ENCODE data around the gene DDA1. TPM values are rescaled to one million over a fixed set of nuclear protein-coding genes. Genes with fewer than 3 reads are reported as not detected.

The DDA1 gene
- total RNA-seq, result 18.3 and 33.2 TPM in 2 replicates

DNA sequence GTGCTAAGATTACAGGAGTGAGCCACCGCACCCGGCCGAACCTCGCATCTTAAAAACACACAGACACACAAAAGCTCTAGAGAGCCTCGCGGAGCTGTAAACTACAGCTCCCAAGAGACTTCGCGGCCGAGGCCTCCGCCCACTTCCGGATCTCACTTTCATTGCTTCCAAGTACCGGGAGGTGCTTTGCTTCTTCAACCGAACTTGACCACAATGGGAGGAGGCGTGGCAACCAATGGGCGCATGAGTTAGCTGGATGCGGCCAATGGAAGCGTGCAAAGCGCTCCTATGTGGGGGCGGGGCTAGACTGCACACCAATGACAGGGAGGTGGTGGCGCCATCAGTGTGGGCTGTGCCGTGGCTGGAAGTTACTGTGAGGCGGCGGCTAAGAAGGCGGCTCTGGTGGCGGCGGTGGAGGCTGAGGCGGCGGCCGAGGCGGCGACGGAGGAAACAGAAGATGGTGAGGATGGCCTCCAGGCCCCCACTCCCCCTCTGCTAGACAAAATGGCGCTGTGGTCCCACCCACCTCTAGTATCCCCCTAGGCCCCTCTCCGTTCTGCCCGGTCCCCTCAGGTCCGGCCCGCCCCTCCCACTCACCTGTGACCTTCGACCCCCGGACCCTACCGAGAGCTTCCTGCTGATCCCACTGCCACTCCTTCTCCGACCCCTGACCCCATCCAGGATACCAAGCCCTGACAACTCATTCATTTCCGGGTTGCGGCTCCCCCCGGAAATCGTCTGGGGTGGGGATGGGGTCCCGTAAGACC is at the start of gene DDA1:
DDA1 (plus strand) TSS at position 366 of the 767 bp plus-strand sequence; CDS start at position 458, 92 bp downstream.

GRCh38 chr19:17264641-17264979 is 44.8 kb upstream of the DDA1 start, which contains the start of gene USHBP1:
Gene USHBP1 (minus strand): TSS chr19:17264745. CDS start chr19:17264299, 446 bp downstream.

DNA sequence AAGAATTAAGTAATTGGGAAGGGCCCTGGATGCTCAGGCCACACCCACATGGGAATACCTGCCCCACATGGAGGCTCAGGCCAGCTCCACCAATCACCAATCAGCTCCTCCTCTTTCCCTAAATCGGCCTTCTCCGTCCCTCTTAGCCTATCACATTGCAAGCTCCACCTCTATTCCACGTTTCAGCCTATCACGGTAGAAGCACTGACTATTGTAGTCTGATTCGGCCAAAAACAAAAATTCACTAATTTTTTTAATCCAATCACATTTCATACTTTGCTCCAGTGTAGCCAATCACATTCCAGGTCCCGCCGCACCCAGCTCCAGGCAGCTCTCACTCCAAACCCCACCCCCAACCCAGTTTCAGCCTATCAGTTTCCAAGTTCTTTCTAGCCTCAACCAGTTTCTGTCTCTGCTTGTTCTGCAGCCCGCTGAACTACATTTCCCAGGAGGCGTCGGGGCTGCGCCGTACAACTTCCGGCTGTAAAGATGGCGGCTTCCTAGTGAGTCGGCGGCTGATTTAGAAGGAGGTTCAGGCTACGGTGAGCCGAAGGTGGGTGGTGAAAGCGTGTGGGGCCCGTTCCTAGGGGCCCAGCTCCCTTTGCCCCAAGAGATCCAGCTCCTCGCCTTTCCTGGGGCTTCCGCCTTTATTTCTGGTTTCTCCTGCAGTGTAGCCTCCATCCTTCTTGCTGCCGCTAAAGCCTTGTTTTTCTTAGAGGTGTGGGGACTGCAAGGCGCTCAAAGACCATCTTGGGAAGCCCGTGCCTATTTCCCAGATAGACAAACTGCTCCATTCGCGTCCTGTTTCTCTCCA is 42.2 kb upstream of the DDA1 start, which contains the start of gene BABAM1:
BABAM1 (plus strand) TSS at position 469 of the 814 bp plus-strand sequence. CDS start 1,364 bp downstream, outside the sequence.

GRCh38 chr19:17281391-17282304 is 27.7 kb upstream of the DDA1 start, which contains the start of gene ANKLE1:
Gene ANKLE1 (plus strand): TSS chr19:17281901. CDS start chr19:17281921, 20 bp downstream.

DNA sequence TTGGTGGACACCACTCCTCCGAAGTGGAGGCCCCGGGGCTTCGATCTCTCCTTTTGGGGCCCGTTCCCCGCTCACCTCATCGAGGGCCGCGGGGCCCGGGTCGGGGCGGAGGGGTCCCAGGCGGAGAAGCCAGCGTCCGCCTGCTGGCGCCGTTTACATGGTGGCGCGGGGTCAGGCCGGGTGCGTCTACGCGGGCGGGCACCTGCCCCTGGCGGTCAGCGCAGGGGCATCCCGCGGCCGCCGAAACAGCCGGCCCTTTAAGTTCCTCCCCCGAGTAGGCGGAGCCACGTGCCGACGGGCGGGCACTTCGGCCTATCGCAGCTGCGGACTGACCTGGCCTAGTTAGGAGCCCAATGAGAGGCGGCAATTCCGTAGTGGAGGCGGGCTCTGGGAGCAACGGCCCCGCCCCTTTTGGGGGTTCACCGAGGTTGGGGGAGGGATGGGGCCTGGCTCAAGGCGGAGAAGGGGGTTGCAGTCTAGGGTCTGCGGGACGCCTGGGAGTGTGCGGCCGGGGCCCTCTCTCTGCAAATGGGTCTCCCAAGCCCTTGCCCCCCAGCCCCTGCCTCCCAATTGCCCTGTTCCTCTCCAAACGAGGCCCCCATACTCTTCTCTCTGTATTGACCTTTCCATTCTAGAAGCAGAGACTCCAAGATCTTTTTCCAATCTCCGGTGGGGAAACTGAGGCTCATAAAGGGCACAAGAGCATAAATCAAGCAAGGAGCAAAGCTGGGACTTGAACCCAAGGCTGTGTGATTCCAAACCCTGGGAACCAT is 6.0 kb upstream of the DDA1 start, which contains the start of gene ABHD8:
ABHD8 (minus strand) TSS at position 259 of the 773 bp plus-strand sequence. CDS start 1,809 bp downstream, outside the sequence.

GRCh38 chr19:17305517-17306284 is 3.7 kb upstream of the DDA1 start, which contains the start of gene MRPL34:
Gene MRPL34 (plus strand): TSS chr19:17305872. CDS start chr19:17305893, 21 bp downstream.

DNA sequence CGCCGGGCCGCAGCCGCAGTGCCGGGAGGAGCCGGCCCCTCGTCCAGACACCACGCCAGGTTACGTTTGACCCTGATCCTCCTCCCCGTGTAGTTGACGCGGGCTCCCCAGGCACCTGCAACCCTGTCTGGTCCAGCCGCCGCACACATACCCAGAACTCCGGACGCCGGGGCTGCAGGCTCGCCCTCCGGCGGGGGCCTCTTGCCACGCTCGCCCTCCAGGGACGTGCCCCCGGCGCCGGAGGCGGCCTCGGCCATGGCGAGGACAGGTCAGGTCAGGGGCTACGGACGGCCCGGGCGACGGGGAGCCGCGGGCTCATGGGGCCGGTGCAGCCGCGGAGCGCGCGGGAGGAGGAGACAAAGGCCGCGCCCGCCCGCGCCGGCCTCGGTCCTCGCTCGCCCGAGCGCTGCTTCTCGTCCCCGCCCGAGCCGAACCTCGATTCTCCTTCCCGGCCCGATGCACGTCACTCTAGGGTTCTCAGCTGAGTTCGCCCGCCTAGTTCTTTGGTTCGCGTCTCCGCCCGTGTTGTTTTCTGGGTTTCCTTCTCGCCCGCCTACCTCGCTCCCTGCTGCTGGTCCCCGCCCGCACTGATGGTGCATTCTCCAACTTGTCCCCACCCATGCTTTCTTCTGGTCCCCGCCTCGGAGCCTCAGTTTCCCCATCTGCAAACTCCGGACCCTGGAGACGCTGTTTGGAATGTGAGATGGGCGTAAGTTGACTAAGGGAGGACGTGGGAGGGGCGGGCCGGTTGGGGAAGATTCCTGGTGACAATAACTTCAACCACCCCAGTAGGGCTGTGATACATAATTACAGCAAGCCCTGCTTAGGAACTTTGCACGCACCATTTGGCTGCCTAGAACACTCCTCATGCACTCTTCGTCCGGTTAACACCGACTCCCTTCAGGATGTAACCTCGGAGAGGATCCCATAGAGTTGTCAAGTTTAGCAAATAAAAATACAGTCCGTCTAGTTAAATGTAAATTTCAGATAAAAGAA is 25.3 kb downstream of the DDA1 start, which contains the start of gene ANO8:
ANO8 (minus strand) TSS at position 442 of the 996 bp plus-strand sequence; CDS start at position 257, 185 bp downstream.

GRCh38 chr19:17336872-17337674 is 27.7 kb downstream of the DDA1 start, which contains the start of gene GTPBP3:
Gene GTPBP3 (plus strand): TSS chr19:17337553. CDS start chr19:17337612, 59 bp downstream.

Other genes starting within 250 kb of the DDA1 start
- 0.56 and 9.4 TPM in 2 replicates for gene HAUS8, start 234.1 kb upstream of the DDA1 start, total RNA-seq
- 65.9 and 70.8 TPM in 2 replicates for gene MYO9B, start 233.8 kb upstream of the DDA1 start, total RNA-seq
- gene USE1, start 94.2 kb upstream of the DDA1 start, total RNA-seq, result 18.0 and 31.1 TPM in 2 replicates
- gene OCEL1, start 83.3 kb upstream of the DDA1 start, total RNA-seq, result 0.77 and 2.3 TPM in 2 replicates
- 35.5 and 45.2 TPM in 2 replicates for gene NR2F6, start 63.6 kb upstream of the DDA1 start, total RNA-seq
- gene USHBP1, start 44.8 kb upstream of the DDA1 start, total RNA-seq, result under 0.01 and 0.28 TPM in 2 replicates
- gene BABAM1, start 42.1 kb upstream of the DDA1 start, total RNA-seq, result 67.4 and 125 TPM in 2 replicates
- 1.9 TPM in 1 of 2 replicates, not detected in the other for gene ANKLE1, start 27.7 kb upstream of the DDA1 start, total RNA-seq
- gene ABHD8, start 6.1 kb upstream of the DDA1 start, total RNA-seq, result 8.2 and 10.4 TPM in 2 replicates
- gene MRPL34, start 3.7 kb upstream of the DDA1 start, total RNA-seq, result 36.6 and 50.8 TPM in 2 replicates
- gene ANO8, start 25.3 kb downstream of the DDA1 start, total RNA-seq, result 3.1 and 4.5 TPM in 2 replicates
- gene GTPBP3, start 28.0 kb downstream of the DDA1 start, total RNA-seq, result 12.4 and 12.8 TPM in 2 replicates
- 0.19 and 0.28 TPM in 2 replicates for gene PLVAP, start 67.8 kb downstream of the DDA1 start, total RNA-seq
- gene CCDC194, start 84.6 kb downstream of the DDA1 start, total RNA-seq, result not detected in 2 replicates
- gene BST2, start 96.1 kb downstream of the DDA1 start, total RNA-seq, result 30.7 and 56.7 TPM in 2 replicates
- gene MVB12A, start 110.5 kb downstream of the DDA1 start, total RNA-seq, result 27.0 and 29.6 TPM in 2 replicates
- gene TMEM221, start 139.1 kb downstream of the DDA1 start, total RNA-seq, result under 0.01 TPM in 1 of 2 replicates, not detected in the other
- not detected in 2 replicates for gene NXNL1, start 151.4 kb downstream of the DDA1 start, total RNA-seq
- 9.2 and 35.0 TPM in 2 replicates for gene SLC27A1, start 161.0 kb downstream of the DDA1 start, total RNA-seq
- 37.8 and 38.9 TPM in 2 replicates for gene PGLS, start 202.1 kb downstream of the DDA1 start, total RNA-seq
- gene COLGALT1, start 246.1 kb downstream of the DDA1 start, total RNA-seq, result 105 and 131 TPM in 2 replicates